MM.1S (cell line): Measurements from ENCODE around the gene POLQ.

ENCODE experiments used
- DNase-seq: peaks from one replicate; pipeline ENCODE4 v3.0.0-alpha.2; 2015
- H2AFZ ChIP-seq: fragments of 300-600 bp; sonication (generic); 2 replicates; pipeline ENCODE4 v1.6.0; 2016; ENCODE audit warnings: antibody characterized with exemption, low read length
- H3F3A ChIP-seq: fragments of 300-600 bp; sonication (generic); 2 replicates; pipeline ENCODE4 v1.6.1; 2016; ENCODE audit warnings: mild to moderate bottlenecking, antibody characterized with exemption, low read length, moderate library complexity, mixed read lengths; ENCODE audit not compliant: insufficient read depth
- H3K27ac ChIP-seq: fragments of 300-600 bp; sonication (generic); 2 replicates; pipeline ENCODE4 v1.5.1; 2016; ENCODE audit warnings: mild to moderate bottlenecking, low read length
- H3K27me3 ChIP-seq: fragments of 300-600 bp; sonication (generic); replicated peaks from 2 replicates; pipeline ENCODE4 v1.6.0; 2016; ENCODE audit warnings: low read length; ENCODE audit not compliant: insufficient read depth
- H3K36me3 ChIP-seq: fragments of 300-600 bp; sonication (generic); replicated peaks from 2 replicates; pipeline ENCODE4 v1.6.1; 2016; ENCODE audit warnings: mild to moderate bottlenecking, low read length, mixed read lengths; ENCODE audit not compliant: insufficient read depth
- H3K4me1 ChIP-seq: fragments of 300-600 bp; sonication (generic); 2 replicates; pipeline ENCODE4 v1.6.1; 2016; ENCODE audit warnings: low read length, mixed read lengths
- H3K4me2 ChIP-seq: fragments of 300-600 bp; sonication (generic); 2 replicates; pipeline ENCODE4 v1.6.0; 2016; ENCODE audit warnings: low read depth, low read length
- H3K4me3 ChIP-seq: fragments of 300-600 bp; sonication (generic); 2 replicates; pipeline ENCODE4 v1.5.1; 2016; ENCODE audit warnings: low read length, mixed read lengths
- H3K79me2 ChIP-seq: fragments of 300-600 bp; sonication (generic); 2 replicates; pipeline ENCODE4 v1.6.1; 2016; ENCODE audit warnings: mixed run types, low read length, mixed read lengths
- H3K9ac ChIP-seq: fragments of 300-600 bp; sonication (generic); 2 replicates; pipeline ENCODE4 v1.6.1; 2016; ENCODE audit warnings: low read length, mixed read lengths
- H3K9me2 ChIP-seq: fragments of 300-600 bp; sonication (generic); replicated peaks from 2 replicates; pipeline ENCODE4 v1.6.1; 2016; ENCODE audit warnings: mild to moderate bottlenecking, low read length, mixed read lengths; ENCODE audit not compliant: insufficient read depth
- H3K9me3 ChIP-seq: fragments of 300-600 bp; sonication (generic); replicated peaks from 2 replicates; pipeline ENCODE4 v1.6.1; 2016; ENCODE audit warnings: mild to moderate bottlenecking, low read length, mixed read lengths; ENCODE audit not compliant: insufficient read depth
- H4K20me1 ChIP-seq: fragments of 300-600 bp; sonication (generic); 2 replicates; pipeline ENCODE4 v1.6.1; 2016; ENCODE audit warnings: mild to moderate bottlenecking, low read length, moderate library complexity, mixed read lengths; ENCODE audit not compliant: insufficient read depth
- CTCF ChIP-seq: fragments of 300-600 bp; sonication (generic); IDR thresholded peaks from 2 replicates; pipeline ENCODE4 v1.5.1; 2016; ENCODE audit warnings: antibody characterized with exemption, low read length, mixed read lengths
- EZH2 ChIP-seq: fragments of 300-600 bp; sonication (generic); optimal IDR thresholded peaks from 2 replicates; pipeline ENCODE3; 2017; ENCODE audit warnings: low read depth, mild to moderate bottlenecking, antibody characterized with exemption, low read length, mixed read lengths
- EZH2phosphoT487 ChIP-seq: fragments of 300-600 bp; sonication (generic); IDR thresholded peaks from 2 replicates; pipeline ENCODE4 v1.6.1; 2018; ENCODE audit warnings: antibody characterized with exemption, low read length

POLQ gene

GRCh38 chr3:121574449-121574848, 28.7 kb upstream of the POLQ start:
- H3K9me3 ChIP-seq: no peaks in the 10 kb centered on the region
- DNase-seq: no peak
- no peak overlapping the region for H3K4me3 ChIP-seq
- H3K9me2 ChIP-seq: no peaks in the 10 kb centered on the region
- H4K20me1 ChIP-seq: no peaks in the 10 kb centered on the region
- H3K27ac ChIP-seq: no peak overlapping the region
- no peaks in the 10 kb centered on the region for H3K36me3 ChIP-seq
- H2AFZ ChIP-seq: no peak overlapping the region
- H3F3A ChIP-seq: no peaks in the 10 kb centered on the region
- TF ChIP-seq CTCF: no peak
- no peak for TF ChIP-seq EZH2phosphoT487
- TF ChIP-seq EZH2: no peak
- no peaks in the 10 kb centered on the region for H3K79me2 ChIP-seq
- H3K4me1 ChIP-seq: no peaks in the 10 kb centered on the region
- H3K9ac ChIP-seq: no peak overlapping the region
- H3K4me2 ChIP-seq: no peak overlapping the region
- no peaks in the 10 kb centered on the region for H3K27me3 ChIP-seq

GRCh38 chr3:121567649-121568048, 21.9 kb upstream of the POLQ start, which contains the start of gene ARGFX:
Gene ARGFX (plus strand): TSS chr3:121567949. CDS start chr3:121570714, 2,765 bp downstream.
- no peaks in the 10 kb centered on the region for H3K27me3 ChIP-seq
- H3K4me1 ChIP-seq: no peaks in the 10 kb centered on the region
- no peaks in the 10 kb centered on the region for H3K79me2 ChIP-seq
- H3K4me2 ChIP-seq: no peak within 1 kb of the TSS
- DNase-seq: no peak
- no peaks in the 10 kb centered on the region for H4K20me1 ChIP-seq
- H3K9ac ChIP-seq: no peak within 1 kb of the TSS
- TF ChIP-seq EZH2phosphoT487: no peak
- TF ChIP-seq EZH2: no peak
- TF ChIP-seq CTCF: no peak
- H3F3A ChIP-seq: no peaks in the 10 kb centered on the region
- H3K9me3 ChIP-seq: no peaks in the 10 kb centered on the region
- no peak within 1 kb of the TSS for H2AFZ ChIP-seq
- H3K36me3 ChIP-seq: no peaks in the 10 kb centered on the region
- no peaks in the 10 kb centered on the region for H3K9me2 ChIP-seq
- no peak within 1 kb of the TSS for H3K4me3 ChIP-seq
- H3K27ac ChIP-seq: no peak within 1 kb of the TSS

- TF ChIP-seq EZH2phosphoT487: no peak
- TF ChIP-seq CTCF: no peak
- Histone ChIP-seq H3K36me3 (no peaks in the 10 kb centered on the region), H3K27me3 (no peaks in the 10 kb centered on the region), H3K9ac (no peak overlapping the region), H3K4me1 (no peaks in the 10 kb centered on the region), H3F3A (no peaks in the 10 kb centered on the region), H3K9me2 (no peaks in the 10 kb centered on the region), H4K20me1 (no peaks in the 10 kb centered on the region), H3K4me3 (no peak overlapping the region), H3K9me3 (no peaks in the 10 kb centered on the region), H2AFZ (no peak overlapping the region), H3K27ac (no peak overlapping the region), H3K4me2 (no peak overlapping the region), H3K79me2 (no peaks in the 10 kb centered on the region)
- DNase-seq: no peak
These were observed 21.0 kb upstream of the POLQ start for GRCh38 chr3:121566773-121567172.
